ENCODE measurements around the gene PHYHD1.
"Not testable (repeated sequence)": the region's sequence is repeated elsewhere in the genome, so short reads cannot be mapped to it uniquely, and the experiment has no call there.

PHYHD1 gene

DNA sequence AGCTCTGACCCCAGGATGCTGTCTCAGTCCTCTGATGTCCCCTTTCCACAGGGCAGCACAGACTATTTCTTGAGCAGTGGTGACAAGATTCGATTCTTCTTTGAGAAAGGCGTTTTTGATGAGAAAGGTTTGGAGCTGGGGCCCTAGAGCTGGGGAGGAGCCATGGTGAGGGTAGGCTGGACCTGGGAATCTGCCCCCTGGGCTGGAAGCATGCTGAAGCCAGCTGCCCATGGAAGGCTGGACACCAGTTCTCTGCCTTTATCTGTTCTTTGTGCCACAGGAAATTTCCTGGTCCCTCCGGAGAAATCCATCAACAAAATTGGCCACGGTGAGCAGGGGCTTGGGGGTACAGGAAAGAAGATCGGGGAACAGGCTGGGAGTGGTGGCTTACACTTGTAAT is 12.9 kb downstream of the PHYHD1 start:
- H3K4me3 ChIP-seq (ENCODE audit: low read depth, low read length) = no peak overlapping the region
- no peak for DNase-seq (ENCODE audit: low read depth)
- TF ChIP-seq, protein P1, sequence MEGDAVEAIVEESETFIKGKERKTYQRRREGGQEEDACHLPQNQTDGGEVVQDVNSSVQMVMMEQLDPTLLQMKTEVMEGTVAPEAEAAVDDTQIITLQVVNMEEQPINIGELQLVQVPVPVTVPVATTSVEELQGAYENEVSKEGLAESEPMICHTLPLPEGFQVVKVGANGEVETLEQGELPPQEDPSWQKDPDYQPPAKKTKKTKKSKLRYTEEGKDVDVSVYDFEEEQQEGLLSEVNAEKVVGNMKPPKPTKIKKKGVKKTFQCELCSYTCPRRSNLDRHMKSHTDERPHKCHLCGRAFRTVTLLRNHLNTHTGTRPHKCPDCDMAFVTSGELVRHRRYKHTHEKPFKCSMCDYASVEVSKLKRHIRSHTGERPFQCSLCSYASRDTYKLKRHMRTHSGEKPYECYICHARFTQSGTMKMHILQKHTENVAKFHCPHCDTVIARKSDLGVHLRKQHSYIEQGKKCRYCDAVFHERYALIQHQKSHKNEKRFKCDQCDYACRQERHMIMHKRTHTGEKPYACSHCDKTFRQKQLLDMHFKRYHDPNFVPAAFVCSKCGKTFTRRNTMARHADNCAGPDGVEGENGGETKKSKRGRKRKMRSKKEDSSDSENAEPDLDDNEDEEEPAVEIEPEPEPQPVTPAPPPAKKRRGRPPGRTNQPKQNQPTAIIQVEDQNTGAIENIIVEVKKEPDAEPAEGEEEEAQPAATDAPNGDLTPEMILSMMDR (IDR thresholded peaks at IDR 0.05; ENCODE audit: low read depth, low read length, missing control alignments) = no peak

DNA sequence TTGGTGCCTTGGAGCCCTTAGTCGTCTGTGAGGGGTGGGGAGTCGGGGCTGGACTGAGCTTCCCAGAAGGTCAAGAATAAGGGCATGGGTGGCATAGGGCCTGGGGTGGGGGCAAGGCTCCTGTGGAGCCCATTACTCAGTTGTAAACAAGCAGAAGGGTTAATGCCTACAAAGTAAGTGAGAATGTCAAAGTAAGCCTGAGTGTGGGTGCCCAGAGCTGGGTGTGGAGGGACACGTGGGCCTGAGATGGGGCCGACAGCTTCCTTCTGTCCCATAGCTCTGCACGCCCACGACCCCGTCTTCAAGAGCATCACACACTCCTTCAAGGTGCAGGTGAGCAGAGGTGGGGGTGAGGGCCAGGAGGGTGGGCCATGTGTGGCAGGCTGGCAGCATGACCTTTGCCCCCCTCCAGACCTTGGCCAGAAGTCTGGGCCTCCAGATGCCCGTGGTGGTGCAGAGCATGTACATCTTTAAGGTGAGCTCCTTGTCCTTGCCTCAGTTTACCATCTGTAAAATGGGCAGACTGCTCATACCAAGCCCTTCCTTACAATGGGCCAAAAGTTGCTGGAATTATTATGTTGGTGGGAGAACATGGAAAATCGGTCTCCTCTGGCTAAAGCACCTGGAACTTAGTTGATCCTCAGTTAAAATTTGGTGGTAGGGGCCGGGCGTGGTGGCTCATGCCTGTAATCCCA is 15.5 kb downstream of the PHYHD1 start:
- no peak for DNase-seq (ENCODE audit: low read depth)
- TF ChIP-seq, protein P1 (IDR thresholded peaks at IDR 0.05; ENCODE audit: low read depth, low read length, missing control alignments) = no peak
- H3K4me3 ChIP-seq (ENCODE audit: low read depth, low read length) = no peak overlapping the region

DNA sequence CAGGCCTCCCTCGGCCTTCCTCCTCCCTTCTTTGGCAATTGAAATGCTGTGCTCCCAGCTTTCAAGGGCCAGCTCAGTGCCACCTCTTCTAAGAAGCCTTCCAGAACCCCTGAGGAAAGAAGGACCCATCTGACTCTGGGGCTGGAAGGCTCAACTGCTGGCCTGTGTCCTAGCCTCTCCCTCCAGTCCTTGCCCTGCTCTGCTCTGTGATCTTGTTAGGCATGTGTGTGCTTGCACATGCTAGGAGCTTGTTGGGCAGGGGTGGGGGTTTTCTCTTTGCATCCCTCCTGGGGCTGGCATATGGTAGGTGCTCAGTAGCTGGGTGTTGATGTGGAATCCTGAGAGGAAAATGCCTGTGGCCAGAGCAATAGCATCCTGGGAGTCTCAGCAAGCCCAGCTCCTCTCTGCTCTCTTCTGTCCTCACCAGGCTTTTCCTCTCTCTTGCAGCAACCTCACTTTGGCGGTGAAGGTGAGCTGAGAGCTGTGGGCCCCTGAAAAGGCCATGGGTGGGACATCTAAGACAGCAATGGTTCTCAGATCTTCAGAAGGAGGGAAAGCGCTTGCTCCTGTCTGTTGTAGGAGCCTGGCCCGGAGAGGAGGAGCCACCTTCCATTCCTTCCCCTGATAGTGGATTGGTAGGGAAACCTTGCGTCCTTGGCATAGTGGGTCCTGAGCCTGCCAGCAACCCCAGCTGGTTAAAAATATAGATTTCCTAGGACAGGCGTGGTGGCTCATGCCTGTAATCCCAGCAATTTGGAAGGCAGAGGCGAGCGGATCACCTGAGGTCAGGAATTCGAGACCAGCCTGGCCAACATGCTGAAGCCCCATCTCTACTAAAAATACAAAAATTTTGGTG is 16.8 kb downstream of the PHYHD1 start:
- no peak for DNase-seq (ENCODE audit: low read depth)
- no peak overlapping the region for H3K4me3 ChIP-seq (ENCODE audit: low read depth, low read length)
- TF ChIP-seq, protein P1 (IDR thresholded peaks at IDR 0.05; ENCODE audit: low read depth, low read length, missing control alignments) = no peak

- no peak for DNase-seq (ENCODE audit: low read depth)
- TF ChIP-seq, protein P1 (IDR thresholded peaks at IDR 0.05; ENCODE audit: low read depth, low read length, missing control alignments) = no peak
Observed at GRCh38 chr9:128940271-128940921, 19.6 kb downstream of the PHYHD1 start.

GRCh38 chr9:128940946-128941755 is 20.4 kb downstream of the PHYHD1 start:
- TF ChIP-seq, protein P1 (IDR thresholded peaks at IDR 0.05; ENCODE audit: low read depth, low read length, missing control alignments) = no peak
- H3K4me3 ChIP-seq (ENCODE audit: low read depth, low read length) = no peak overlapping the region
- DNase-seq (ENCODE audit: low read depth) = no peak

More at GRCh38 chr9:128940271-128940921, 19.6 kb downstream of the PHYHD1 start:
- H3K4me3 ChIP-seq (ENCODE audit: low read depth, low read length) = no peak overlapping the region

DNA sequence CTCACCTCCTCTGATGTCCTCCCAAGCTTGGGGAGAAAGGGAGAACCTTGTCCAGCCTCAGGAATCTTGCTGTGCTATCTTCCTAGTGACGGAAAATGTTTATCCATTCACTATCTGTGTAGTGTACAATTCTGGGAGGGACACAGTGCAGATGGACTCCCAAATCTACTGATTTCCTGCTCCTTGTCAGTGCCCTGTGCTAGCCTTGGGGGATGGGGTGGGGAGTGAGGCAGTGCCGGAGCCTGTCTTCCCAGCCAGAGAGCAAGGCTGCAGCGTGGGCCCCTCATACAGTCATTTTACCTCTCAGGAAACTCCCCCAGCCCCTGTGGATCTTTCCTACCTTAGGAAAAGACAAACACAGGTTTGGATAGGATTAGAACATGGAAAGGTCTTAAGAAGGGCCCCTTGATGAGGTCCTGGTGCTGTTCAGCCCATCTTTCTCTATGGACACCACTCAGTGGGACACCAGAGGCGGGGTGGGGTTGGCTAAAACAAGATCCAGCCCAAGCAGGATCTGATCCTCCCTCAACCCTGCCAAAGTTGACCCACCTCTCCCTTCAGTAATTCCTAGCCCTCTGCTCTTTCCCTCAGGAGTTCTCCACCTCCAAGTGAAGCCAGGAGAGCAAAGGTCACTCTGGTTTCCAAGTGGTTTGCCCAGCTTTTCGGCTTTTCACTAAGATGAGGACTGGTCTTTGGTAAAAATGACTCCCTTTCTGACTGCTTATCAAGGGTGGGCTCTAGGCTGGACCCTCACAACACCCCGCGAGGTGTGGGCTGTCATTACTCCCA is 23.2 kb downstream of the PHYHD1 start:
- H3K4me3 ChIP-seq (ENCODE audit: low read depth, low read length) = no peak overlapping the region
- TF ChIP-seq, protein P1 (IDR thresholded peaks at IDR 0.05; ENCODE audit: low read depth, low read length, missing control alignments) = no peak
- no peak for DNase-seq (ENCODE audit: low read depth)

DNA sequence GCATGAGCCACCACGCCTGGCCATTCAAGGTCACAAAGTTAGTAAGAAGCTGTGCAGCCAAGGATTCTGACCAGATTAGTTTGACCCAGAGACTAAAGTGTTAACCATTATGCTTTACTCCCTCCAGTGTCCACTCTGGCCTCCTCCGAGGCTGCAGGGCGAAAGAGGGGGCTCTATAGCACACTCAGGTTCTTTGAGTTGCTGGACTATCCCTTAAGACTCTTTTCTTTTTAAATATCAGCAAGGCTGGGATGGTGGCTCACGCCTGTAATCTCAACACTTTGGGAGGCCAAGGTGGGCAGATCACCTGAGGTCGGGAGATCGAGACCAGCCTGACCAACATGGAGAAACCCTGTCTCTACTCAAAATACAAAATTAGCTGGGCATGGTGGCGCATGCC is 24.2 kb downstream of the PHYHD1 start:
- not testable (repeated sequence) for DNase-seq (ENCODE audit: low read depth); H3K4me3 ChIP-seq (ENCODE audit: low read depth, low read length)

Measured in GM12864 (cell line).